Midbrain (tissue), 1 donor: ENCODE measurements around the gene TEAD4.

Source experiments
- DNase-seq: peaks from one replicate; lab custom pipeline; 2025; lab: John Stamatoyannopoulos, UW

Gene TEAD4

GRCh38 chr12:3002646-3003045 is 43.4 kb downstream of the TEAD4 start:
- DNase-seq, result no peak

GRCh38 chr12:3003357-3003992 is 44.3 kb downstream of the TEAD4 start:
- no peak for DNase-seq

GRCh38 chr12:3004655-3005565 is 45.7 kb downstream of the TEAD4 start:
- peak; percentile 12 for DNase-seq

GRCh38 chr12:3005736-3006135 is 46.5 kb downstream of the TEAD4 start:
- DNase-seq, result no peak

GRCh38 chr12:3009780-3010179 is 50.6 kb downstream of the TEAD4 start:
- no peak for DNase-seq

- no peak for DNase-seq
Observed at GRCh38 chr12:3010214-3010930, 51.2 kb downstream of the TEAD4 start.

- no peak for DNase-seq
Observed at GRCh38 chr12:3012786-3013185, 53.6 kb downstream of the TEAD4 start.

- no peak for DNase-seq
Observed at GRCh38 chr12:3014641-3015040, 55.4 kb downstream of the TEAD4 start.

GRCh38 chr12:3015356-3015755 is 56.2 kb downstream of the TEAD4 start:
- DNase-seq, result no peak

GRCh38 chr12:3016191-3016590 is 57.0 kb downstream of the TEAD4 start:
- DNase-seq, result no peak

GRCh38 chr12:3017281-3017680 is 58.1 kb downstream of the TEAD4 start:
- DNase-seq, result no peak

- no peak for DNase-seq
Observed at GRCh38 chr12:3018284-3019004, 59.2 kb downstream of the TEAD4 start.

GRCh38 chr12:3019005-3019680 is 59.9 kb downstream of the TEAD4 start:
- DNase-seq, result no peak

- DNase-seq, result no peak
Observed at GRCh38 chr12:3020399-3020798, 61.2 kb downstream of the TEAD4 start.

- DNase-seq, result no peak
Observed at GRCh38 chr12:3020850-3021435, 61.7 kb downstream of the TEAD4 start.

GRCh38 chr12:3022411-3022810 is 63.2 kb downstream of the TEAD4 start:
- DNase-seq, result no peak

GRCh38 chr12:3022961-3023360 is 63.8 kb downstream of the TEAD4 start:
- no peak for DNase-seq

GRCh38 chr12:3028108-3028507 is 68.9 kb downstream of the TEAD4 start:
- no peak for DNase-seq

GRCh38 chr12:3030821-3031429 is 71.7 kb downstream of the TEAD4 start:
- no peak for DNase-seq

GRCh38 chr12:3032161-3032560 is 73.0 kb downstream of the TEAD4 start:
- DNase-seq, result no peak
